PC-3 (cell line): Measurements from ENCODE around the gene EPHA2.

Experiments used
- CTCF ChIP-seq: fragments of 300-600 bp; sonication (generic); conservative IDR thresholded peaks from 2 replicates; pipeline ENCODE4 v1.5.1; 2017; ENCODE audit warnings: antibody characterized with exemption, low read depth, mild to moderate bottlenecking, low read length
- EZH2phosphoT487 ChIP-seq: fragments of 300-600 bp; sonication (generic); IDR thresholded peaks from 2 replicates; pipeline ENCODE4 v1.6.1; 2018; ENCODE audit warnings: mild to moderate bottlenecking, antibody characterized with exemption, low read length, borderline replicate concordance

- TF ChIP-seq EZH2phosphoT487 = no peak
- no peak for TF ChIP-seq CTCF
These were observed 80.4 kb downstream of the EPHA2 start for GRCh38 chr1:16075337-16076030.
